HEK293 (cell line): ENCODE results near the gene RFTN1.

Experiments
- CTCF ChIA-PET: fragments of 350-600 bp; formaldehyde crosslinking; extraction: SDS; loops from one replicate; lab custom pipeline; 2021; ENCODE audit warnings: antibody characterized with exemption; lab: Yijun Ruan, JAX
- POLR2A ChIA-PET: fragments of 300-600 bp; formaldehyde crosslinking; extraction: SDS; loops from one replicate; lab custom pipeline; 2020; ENCODE audit warnings: antibody characterized with exemption, inconsistent platforms; lab: Yijun Ruan, JAX
- H3K27ac ChIP-seq: fragments of 200-500 bp; sonication (Bioruptor generic); 2 replicates; pipeline ENCODE4 v1.5.1; 2014; ENCODE audit warnings: low read depth, low read length, control low read depth, inconsistent platforms; ENCODE audit errors: extremely low read depth
- H3K36me3 ChIP-seq, 2 experiments: fragments of 200-500 bp in 1 of 2; sonication (Bioruptor generic) in 1 of 2; 1 replicate in 1 of 2; 2 replicates in 1 of 2; pipeline ENCODE4 v1.5.1; 2014 to 2017; ENCODE audit warnings: inconsistent platforms in 2 of 2, low read length in 2 of 2; ENCODE audit not compliant: control insufficient read depth in 2 of 2, insufficient read depth in 1 of 2
- H3K4me1 ChIP-seq: fragments of 200-500 bp; sonication (Bioruptor generic); 2 replicates; pipeline ENCODE4 v1.5.1; 2014; ENCODE audit warnings: mild to moderate bottlenecking, low read length, inconsistent platforms; ENCODE audit not compliant: control insufficient read depth, insufficient read depth
- H3K4me3 ChIP-seq: 2 replicates; pipeline ENCODE4 v1.5.1; 2011; ENCODE audit warnings: low read depth, mild to moderate bottlenecking, control low read depth, low read length, moderate library complexity
- H3K9me3 ChIP-seq: fragments of 200-500 bp; sonication (Bioruptor generic); 2 replicates; pipeline ENCODE4 v1.5.1; 2014; ENCODE audit warnings: low read depth, low read length, inconsistent platforms; ENCODE audit not compliant: control insufficient read depth, insufficient read depth
- EGR2 ChIP-seq: fragments of 450-650 bp; formaldehyde crosslinking; IDR thresholded peaks from 2 replicates; pipeline ENCODE4 v1.5.1; 2016; ENCODE audit warnings: low read depth, missing biosample characterization, missing genetic modification characterization
- ELK4 ChIP-seq: IDR thresholded peaks from 2 replicates; pipeline ENCODE4 v1.6.1; 2011; ENCODE audit warnings: mild to moderate bottlenecking, low read depth, low read length, borderline replicate concordance
- IKZF3 ChIP-seq: fragments of 450-650 bp; IDR thresholded peaks from 2 replicates; pipeline ENCODE4 v1.5.0; 2018; ENCODE audit warnings: missing biosample characterization, mild to moderate bottlenecking, missing genetic modification characterization, moderate library complexity
- OSR2 ChIP-seq: fragments of 450-650 bp; formaldehyde crosslinking; IDR thresholded peaks from 2 replicates; pipeline ENCODE4 v1.5.1; 2016; ENCODE audit warnings: missing biosample characterization, missing genetic modification characterization
- SALL2 ChIP-seq: fragments of 450-650 bp; formaldehyde crosslinking; IDR thresholded peaks from 2 replicates; pipeline ENCODE4 v1.5.0; 2017; ENCODE audit warnings: missing biosample characterization, mild to moderate bottlenecking, missing genetic modification characterization, borderline replicate concordance
- SP2 ChIP-seq: fragments of 450-650 bp; formaldehyde crosslinking; IDR thresholded peaks from 2 replicates; pipeline ENCODE4 v1.5.1; 2016; ENCODE audit warnings: missing biosample characterization, missing genetic modification characterization
- YY1 ChIP-seq: fragments of 450-650 bp; formaldehyde crosslinking; IDR thresholded peaks from 2 replicates; pipeline ENCODE4 v1.5.1; 2018; ENCODE audit warnings: missing biosample characterization, missing genetic modification characterization
- ZBTB17 ChIP-seq: fragments of 450-650 bp; formaldehyde crosslinking; IDR thresholded peaks from 2 replicates; pipeline ENCODE4 v1.5.1; 2016; ENCODE audit warnings: missing biosample characterization, missing genetic modification characterization
- ZBTB6 ChIP-seq: fragments of 450-650 bp; formaldehyde crosslinking; IDR thresholded peaks from 2 replicates; pipeline ENCODE4 v1.5.1; 2017; ENCODE audit warnings: missing biosample characterization, missing genetic modification characterization
- ZBTB8A ChIP-seq: fragments of 450-650 bp; formaldehyde crosslinking; IDR thresholded peaks from 2 replicates; pipeline ENCODE4 v1.5.1; 2016; ENCODE audit warnings: missing biosample characterization, missing genetic modification characterization
- ZNF18 ChIP-seq: fragments of 450-650 bp; formaldehyde crosslinking; IDR thresholded peaks from 2 replicates; pipeline ENCODE4 v1.5.1; 2016; ENCODE audit warnings: missing biosample characterization, missing genetic modification characterization
- ZNF23 ChIP-seq: fragments of 450-650 bp; formaldehyde crosslinking; IDR thresholded peaks from 2 replicates; pipeline ENCODE4 v1.5.1; 2016; ENCODE audit warnings: missing biosample characterization, missing genetic modification characterization, borderline replicate concordance
- ZNF239 ChIP-seq: fragments of 450-650 bp; formaldehyde crosslinking; IDR thresholded peaks from 2 replicates; pipeline ENCODE4 v1.5.1; 2016; ENCODE audit warnings: missing biosample characterization, missing genetic modification characterization
- ZNF48 ChIP-seq: fragments of 450-650 bp; formaldehyde crosslinking; IDR thresholded peaks from 2 replicates; pipeline ENCODE4 v1.5.1; 2016; ENCODE audit warnings: missing biosample characterization, missing genetic modification characterization
- ZNF585B ChIP-seq: fragments of 450-650 bp; formaldehyde crosslinking; IDR thresholded peaks from 2 replicates; pipeline ENCODE4 v1.5.1; 2016; ENCODE audit warnings: missing biosample characterization, missing genetic modification characterization
- ZNF610 ChIP-seq: fragments of 450-650 bp; formaldehyde crosslinking; IDR thresholded peaks from 2 replicates; pipeline ENCODE4 v1.5.1; 2016; ENCODE audit warnings: missing biosample characterization, missing genetic modification characterization, borderline replicate concordance
- ZNF626 ChIP-seq: fragments of 450-650 bp; sonication (Bioruptor Pico); formaldehyde crosslinking; IDR thresholded peaks from 2 replicates; pipeline ENCODE4 v1.5.1; 2018; ENCODE audit warnings: missing biosample characterization, missing genetic modification characterization, inconsistent platforms
- ZNF776 ChIP-seq: fragments of 450-650 bp; formaldehyde crosslinking; IDR thresholded peaks from 2 replicates; pipeline ENCODE4 v1.5.0; 2017; ENCODE audit warnings: missing biosample characterization, missing genetic modification characterization, borderline replicate concordance
- ZNF785 ChIP-seq: fragments of 450-650 bp; formaldehyde crosslinking; IDR thresholded peaks from 2 replicates; pipeline ENCODE4 v1.5.1; 2016; ENCODE audit warnings: missing biosample characterization, missing genetic modification characterization
- TF ChIP-seq, protein P1 (sequence below): fragments of 450-650 bp; formaldehyde crosslinking; IDR thresholded peaks from 2 replicates; pipeline ENCODE4 v1.5.1; 2017; ENCODE audit warnings: missing biosample characterization, missing genetic modification characterization
- TF ChIP-seq, protein P2 (sequence below): fragments of 450-650 bp; formaldehyde crosslinking; IDR thresholded peaks from 2 replicates; pipeline ENCODE4; 2016; ENCODE audit warnings: missing biosample characterization, missing genetic modification characterization
- TF ChIP-seq, protein P3 (sequence below): fragments of 450-650 bp; formaldehyde crosslinking; IDR thresholded peaks from 2 replicates; pipeline ENCODE4 v1.5.1; 2016; ENCODE audit warnings: missing biosample characterization, missing genetic modification characterization, borderline replicate concordance
- TF ChIP-seq, protein P4 (sequence below): fragments of 450-650 bp; formaldehyde crosslinking; IDR thresholded peaks from 2 replicates; pipeline ENCODE4 v1.5.1; 2017; ENCODE audit warnings: missing biosample characterization, mild to moderate bottlenecking, missing genetic modification characterization, moderate library complexity
- TF ChIP-seq, protein P5 (sequence below): fragments of 450-650 bp; formaldehyde crosslinking; IDR thresholded peaks from 2 replicates; pipeline ENCODE4 v1.5.1; 2016; ENCODE audit warnings: missing biosample characterization, missing genetic modification characterization, low read depth

The RFTN1 gene

GRCh38 chr3:16402451-16402850 is 111.0 kb downstream of the RFTN1 start (continued):
- TF ChIP-seq, protein P1, sequence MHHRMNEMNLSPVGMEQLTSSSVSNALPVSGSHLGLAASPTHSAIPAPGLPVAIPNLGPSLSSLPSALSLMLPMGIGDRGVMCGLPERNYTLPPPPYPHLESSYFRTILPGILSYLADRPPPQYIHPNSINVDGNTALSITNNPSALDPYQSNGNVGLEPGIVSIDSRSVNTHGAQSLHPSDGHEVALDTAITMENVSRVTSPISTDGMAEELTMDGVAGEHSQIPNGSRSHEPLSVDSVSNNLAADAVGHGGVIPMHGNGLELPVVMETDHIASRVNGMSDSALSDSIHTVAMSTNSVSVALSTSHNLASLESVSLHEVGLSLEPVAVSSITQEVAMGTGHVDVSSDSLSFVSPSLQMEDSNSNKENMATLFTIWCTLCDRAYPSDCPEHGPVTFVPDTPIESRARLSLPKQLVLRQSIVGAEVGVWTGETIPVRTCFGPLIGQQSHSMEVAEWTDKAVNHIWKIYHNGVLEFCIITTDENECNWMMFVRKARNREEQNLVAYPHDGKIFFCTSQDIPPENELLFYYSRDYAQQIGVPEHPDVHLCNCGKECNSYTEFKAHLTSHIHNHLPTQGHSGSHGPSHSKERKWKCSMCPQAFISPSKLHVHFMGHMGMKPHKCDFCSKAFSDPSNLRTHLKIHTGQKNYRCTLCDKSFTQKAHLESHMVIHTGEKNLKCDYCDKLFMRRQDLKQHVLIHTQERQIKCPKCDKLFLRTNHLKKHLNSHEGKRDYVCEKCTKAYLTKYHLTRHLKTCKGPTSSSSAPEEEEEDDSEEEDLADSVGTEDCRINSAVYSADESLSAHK (tag by site-specific recombination): no peak
- TF ChIP-seq ZNF610 (tag by site-specific recombination) (no peak), OSR2 (no peak), EGR2 (tag by site-specific recombination) (no peak), ZNF48 (no peak), ZNF776 (no peak), IKZF3 (tag by site-specific recombination) (no peak), ZNF239 (tag by site-specific recombination) (no peak)
- TF ChIP-seq, protein P2, sequence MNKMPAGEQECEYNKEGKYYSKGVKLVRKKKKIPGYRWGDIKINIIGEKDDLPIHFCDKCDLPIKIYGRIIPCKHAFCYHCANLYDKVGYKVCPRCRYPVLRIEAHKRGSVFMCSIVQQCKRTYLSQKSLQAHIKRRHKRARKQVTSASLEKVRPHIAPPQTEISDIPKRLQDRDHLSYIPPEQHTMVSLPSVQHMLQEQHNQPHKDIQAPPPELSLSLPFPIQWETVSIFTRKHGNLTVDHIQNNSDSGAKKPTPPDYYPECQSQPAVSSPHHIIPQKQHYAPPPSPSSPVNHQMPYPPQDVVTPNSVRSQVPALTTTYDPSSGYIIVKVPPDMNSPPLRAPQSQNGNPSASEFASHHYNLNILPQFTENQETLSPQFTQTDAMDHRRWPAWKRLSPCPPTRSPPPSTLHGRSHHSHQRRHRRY (tag by site-specific recombination): no peak
- TF ChIP-seq, protein P3, sequence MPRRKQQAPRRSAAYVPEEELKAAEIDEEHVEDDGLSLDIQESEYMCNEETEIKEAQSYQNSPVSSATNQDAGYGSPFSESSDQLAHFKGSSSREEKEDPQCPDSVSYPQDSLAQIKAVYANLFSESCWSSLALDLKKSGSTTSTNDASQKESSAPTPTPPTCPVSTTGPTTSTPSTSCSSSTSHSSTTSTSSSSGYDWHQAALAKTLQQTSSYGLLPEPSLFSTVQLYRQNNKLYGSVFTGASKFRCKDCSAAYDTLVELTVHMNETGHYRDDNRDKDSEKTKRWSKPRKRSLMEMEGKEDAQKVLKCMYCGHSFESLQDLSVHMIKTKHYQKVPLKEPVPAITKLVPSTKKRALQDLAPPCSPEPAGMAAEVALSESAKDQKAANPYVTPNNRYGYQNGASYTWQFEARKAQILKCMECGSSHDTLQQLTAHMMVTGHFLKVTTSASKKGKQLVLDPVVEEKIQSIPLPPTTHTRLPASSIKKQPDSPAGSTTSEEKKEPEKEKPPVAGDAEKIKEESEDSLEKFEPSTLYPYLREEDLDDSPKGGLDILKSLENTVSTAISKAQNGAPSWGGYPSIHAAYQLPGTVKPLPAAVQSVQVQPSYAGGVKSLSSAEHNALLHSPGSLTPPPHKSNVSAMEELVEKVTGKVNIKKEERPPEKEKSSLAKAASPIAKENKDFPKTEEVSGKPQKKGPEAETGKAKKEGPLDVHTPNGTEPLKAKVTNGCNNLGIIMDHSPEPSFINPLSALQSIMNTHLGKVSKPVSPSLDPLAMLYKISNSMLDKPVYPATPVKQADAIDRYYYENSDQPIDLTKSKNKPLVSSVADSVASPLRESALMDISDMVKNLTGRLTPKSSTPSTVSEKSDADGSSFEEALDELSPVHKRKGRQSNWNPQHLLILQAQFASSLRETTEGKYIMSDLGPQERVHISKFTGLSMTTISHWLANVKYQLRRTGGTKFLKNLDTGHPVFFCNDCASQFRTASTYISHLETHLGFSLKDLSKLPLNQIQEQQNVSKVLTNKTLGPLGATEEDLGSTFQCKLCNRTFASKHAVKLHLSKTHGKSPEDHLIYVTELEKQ: no peak

GRCh38 chr3:16401273-16401672 is 112.2 kb downstream of the RFTN1 start:
- Histone ChIP-seq H3K4me1 (peaks cover 6% of the 10 kb centered on the region), H3K36me3 (no peaks in the 10 kb centered on the region), H3K9me3 (no peaks in the 10 kb centered on the region), H3K4me3 (no peak overlapping the region), H3K27ac (no peak overlapping the region)
- ChIA-PET POLR2A (no interaction called here), CTCF (no interaction called here)
- no peak for TF ChIP-seq ZBTB6 (tag by site-specific recombination)
- no peak for TF ChIP-seq ELK4
- TF ChIP-seq, protein P4, sequence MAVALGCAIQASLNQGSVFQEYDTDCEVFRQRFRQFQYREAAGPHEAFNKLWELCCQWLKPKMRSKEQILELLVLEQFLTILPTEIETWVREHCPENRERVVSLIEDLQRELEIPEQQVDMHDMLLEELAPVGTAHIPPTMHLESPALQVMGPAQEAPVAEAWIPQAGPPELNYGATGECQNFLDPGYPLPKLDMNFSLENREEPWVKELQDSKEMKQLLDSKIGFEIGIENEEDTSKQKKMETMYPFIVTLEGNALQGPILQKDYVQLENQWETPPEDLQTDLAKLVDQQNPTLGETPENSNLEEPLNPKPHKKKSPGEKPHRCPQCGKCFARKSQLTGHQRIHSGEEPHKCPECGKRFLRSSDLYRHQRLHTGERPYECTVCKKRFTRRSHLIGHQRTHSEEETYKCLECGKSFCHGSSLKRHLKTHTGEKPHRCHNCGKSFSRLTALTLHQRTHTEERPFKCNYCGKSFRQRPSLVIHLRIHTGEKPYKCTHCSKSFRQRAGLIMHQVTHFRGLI: no peak
- no peak for TF ChIP-seq ZNF785 (tag by site-specific recombination)
- TF ChIP-seq ZNF18 (tag by site-specific recombination): no peak
- no peak for TF ChIP-seq SP2 (tag by site-specific recombination)
- no peak for TF ChIP-seq ZBTB17 (tag by site-specific recombination)
- TF ChIP-seq YY1 (tag by site-specific recombination): no peak
- no peak for TF ChIP-seq ZBTB8A (tag by site-specific recombination)
- TF ChIP-seq ZNF585B: no peak
- TF ChIP-seq, protein P5, sequence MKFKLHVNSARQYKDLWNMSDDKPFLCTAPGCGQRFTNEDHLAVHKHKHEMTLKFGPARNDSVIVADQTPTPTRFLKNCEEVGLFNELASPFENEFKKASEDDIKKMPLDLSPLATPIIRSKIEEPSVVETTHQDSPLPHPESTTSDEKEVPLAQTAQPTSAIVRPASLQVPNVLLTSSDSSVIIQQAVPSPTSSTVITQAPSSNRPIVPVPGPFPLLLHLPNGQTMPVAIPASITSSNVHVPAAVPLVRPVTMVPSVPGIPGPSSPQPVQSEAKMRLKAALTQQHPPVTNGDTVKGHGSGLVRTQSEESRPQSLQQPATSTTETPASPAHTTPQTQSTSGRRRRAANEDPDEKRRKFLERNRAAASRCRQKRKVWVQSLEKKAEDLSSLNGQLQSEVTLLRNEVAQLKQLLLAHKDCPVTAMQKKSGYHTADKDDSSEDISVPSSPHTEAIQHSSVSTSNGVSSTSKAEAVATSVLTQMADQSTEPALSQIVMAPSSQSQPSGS (tag by site-specific recombination): no peak
- no peak for TF ChIP-seq ZNF23
- TF ChIP-seq SALL2: no peak
- TF ChIP-seq ZNF626 (tag by site-specific recombination): no peak
